NCI-H1417 treated with DMSO at 0.1 percent for 48 hours (cell line): ENCODE data around the gene CFAP65.

ENCODE experiments used
- DNase-seq: peaks from one replicate; lab custom pipeline; 2025; lab: John Stamatoyannopoulos, UW

Gene CFAP65

DNA sequence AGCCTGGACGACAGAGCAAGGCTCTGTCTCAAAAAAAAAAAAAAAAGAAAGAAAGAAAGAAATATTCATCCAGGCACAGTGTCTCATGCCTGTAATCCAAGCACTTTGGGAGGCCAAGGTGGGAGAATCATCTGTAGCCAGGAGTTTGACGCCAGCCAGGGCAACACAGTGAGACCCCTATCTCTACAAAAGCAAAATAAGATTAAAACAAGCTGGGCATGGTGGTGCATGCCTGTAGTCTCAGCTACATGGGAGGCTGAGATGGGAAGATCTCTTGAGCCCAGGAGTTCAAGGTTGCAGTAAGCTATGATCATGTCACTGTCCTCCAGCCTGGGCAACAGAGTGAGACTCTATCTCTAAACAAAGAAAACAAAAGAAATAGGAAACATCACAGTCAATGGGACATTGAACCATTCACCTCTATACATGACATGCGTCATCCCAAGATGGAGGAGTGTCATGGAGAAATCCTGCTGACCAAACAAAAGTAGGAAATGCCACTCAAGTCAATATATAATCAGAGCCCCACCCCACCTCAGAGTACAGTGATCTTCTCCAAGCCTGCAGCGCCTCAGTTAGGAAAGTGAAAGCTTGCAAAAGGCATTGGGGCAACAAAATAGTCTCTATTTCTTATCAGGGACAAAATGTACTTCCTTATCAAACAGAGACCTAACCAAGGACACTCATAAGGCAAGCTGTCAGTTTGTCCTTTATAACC, 66.1 kb downstream of the CFAP65 start:
- no peak for DNase-seq

DNA sequence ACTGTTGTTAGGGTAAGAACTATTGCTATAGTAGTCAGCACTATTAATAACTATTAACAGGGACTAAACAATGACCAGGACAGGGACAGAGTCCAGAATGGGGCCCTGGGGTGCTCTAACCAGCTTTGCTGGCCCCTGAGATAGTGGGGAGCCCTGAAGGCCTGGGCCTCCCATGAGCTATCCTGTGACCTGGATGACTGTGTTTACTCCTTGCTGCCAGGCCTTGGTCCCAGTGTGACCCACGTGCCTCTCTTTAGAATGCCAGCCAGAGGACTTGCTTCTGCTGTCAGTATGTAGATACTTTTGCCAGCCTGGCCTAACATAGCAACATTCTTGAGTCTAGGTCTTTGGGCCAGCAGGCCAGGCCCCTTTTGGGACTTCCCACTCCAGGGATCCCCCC, 70.4 kb downstream of the CFAP65 start:
- no peak for DNase-seq

DNA sequence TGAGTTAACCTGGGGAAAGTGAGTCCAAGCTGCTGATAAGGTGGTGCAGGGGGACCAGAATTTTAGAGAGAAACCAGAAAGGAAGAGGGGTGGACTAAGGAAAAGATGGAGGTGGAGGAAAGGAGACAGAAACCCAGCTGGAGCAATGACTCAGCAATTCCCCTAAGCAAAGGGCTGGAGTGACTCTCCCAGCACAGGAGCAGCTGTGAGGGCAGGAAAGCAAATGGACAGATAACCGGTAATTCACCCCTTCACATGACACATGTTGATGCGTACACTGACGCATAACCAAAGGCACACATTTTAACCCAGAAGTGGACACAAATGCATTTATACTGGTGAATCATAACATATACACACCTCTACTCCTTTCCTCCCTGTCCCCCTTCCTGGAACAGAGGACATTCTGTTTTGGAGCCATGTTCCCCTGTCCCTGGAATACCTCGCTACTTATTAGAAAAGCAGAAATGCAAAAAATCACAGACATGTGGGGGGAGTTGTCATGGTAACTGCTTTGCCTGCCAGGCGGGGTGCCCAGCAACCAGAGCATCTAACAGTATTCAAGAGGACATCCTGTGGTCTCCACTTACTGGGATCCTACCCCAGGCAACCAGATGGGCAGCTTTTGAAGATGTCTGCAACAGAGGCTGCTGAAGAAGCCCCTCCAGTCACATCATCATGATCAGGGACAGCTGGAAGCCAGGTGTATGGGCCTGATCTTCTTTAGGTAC, 77.1 kb downstream of the CFAP65 start:
- peak; percentile 65 for DNase-seq

DNA sequence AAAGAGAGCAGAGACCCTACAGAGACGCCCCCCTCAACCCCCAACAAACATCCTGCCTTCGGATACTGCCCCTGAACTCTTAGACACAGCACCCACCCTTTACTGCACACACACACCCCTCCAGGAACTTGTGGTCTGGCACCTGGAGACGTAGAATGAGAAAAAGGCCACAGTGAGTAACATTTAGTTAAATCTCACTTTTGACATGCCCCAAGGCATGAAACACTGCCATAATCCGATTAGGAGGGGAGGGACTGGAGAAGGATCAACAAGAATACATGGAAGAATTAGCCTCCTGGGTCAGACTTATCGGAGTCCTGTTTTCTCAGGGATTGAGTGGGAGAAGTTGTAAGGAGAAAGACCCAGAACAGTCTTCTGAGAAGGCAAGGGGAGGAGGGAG, 77.7 kb downstream of the CFAP65 start:
- no peak for DNase-seq

DNA sequence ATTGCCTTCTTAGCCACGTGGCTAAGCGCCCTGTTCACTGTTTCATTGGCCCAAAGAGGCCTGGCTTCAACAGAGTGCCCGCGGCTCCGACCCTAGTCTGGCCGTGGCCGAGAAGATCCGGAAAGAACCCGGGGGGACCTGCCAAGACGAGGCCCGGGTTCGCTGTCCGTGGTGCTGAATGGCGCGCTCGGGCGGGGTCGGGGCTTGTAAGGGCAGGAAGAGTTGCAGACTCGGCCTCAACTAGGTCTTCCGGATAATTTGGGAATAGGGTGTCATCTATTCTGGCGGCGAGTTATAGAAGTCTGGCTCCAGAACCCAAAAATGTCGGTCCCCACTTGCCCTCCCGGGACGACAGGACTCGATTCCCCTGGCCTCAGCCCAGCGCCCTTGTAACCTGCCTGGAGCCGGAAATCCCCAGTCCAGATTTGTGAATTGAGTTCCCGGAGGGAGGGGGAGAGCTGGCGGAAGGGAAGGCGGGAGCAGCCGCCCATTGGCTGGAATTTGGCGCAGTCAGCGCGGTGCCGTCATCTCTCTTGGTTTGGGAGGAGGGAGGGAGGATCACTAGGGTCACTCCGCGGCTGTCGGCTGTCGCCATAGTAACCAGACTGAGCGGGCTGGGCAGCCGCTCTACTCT, 78.3 kb downstream of the CFAP65 start:
- DNase-seq, result peak; percentile 94

DNA sequence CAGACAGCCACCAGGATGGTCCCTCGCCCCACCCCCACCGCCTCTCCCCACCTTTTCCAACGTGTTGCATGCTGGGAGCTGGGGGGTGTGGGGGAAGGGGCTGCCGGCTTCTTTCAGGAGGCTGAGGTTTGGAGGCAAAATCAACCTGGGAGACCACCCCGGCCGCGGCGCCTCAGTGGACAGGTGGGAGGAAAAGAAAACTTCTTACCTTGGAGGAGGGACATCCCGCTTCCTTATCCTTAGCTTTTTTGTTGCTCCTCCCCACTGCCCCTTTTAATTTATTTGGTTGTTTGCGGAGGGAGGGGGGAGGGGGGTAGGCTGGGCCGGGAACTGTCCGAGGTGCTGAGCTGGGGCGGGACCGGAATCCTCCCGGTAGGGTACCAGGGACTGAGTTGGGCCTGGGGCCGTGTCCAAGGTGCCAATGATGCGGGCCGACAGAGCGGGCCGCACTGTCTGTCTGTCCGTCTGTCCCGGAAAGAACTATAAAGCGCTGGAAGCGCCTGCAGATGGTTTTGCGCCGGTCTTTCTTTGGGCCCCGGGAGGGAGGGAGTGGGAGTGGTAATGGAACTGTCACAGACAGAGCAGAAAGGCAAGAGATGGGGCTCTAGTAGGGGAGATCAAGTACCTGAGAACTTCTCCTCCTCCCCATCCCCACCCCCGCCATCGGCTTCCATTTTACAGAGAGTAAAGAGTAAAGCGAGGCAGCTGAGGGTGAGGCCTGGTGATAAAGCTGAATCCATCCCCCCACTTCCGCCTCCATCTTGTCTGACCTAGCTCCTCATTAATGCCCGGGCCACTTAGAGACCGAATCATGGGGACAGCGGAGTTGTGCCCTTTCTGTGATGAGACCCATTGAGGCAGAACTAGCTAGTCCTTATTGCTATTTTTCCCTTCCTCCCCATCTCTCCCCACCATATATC, 79.4 kb downstream of the CFAP65 start:
- no peak for DNase-seq

DNA sequence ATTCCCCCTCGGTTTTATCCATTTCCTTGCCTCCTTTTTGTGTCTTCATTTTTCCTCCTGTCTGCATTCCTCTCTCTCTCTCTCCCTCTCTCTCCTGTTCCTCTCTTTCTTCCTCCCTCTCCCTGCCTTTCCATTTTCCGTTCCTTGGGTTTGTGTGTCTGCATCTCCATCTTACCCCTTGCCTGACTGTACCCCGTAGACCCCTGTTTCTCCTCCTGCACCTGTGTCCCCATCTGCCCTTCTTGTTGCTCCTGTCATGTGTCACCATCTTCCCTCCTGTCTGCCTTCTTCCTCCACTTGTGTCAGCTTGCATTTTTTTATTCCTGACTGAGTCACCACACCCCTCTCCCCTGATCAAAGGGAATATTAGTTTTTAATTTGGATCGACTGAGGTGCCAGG, 80.1 kb downstream of the CFAP65 start:
- no peak for DNase-seq

DNA sequence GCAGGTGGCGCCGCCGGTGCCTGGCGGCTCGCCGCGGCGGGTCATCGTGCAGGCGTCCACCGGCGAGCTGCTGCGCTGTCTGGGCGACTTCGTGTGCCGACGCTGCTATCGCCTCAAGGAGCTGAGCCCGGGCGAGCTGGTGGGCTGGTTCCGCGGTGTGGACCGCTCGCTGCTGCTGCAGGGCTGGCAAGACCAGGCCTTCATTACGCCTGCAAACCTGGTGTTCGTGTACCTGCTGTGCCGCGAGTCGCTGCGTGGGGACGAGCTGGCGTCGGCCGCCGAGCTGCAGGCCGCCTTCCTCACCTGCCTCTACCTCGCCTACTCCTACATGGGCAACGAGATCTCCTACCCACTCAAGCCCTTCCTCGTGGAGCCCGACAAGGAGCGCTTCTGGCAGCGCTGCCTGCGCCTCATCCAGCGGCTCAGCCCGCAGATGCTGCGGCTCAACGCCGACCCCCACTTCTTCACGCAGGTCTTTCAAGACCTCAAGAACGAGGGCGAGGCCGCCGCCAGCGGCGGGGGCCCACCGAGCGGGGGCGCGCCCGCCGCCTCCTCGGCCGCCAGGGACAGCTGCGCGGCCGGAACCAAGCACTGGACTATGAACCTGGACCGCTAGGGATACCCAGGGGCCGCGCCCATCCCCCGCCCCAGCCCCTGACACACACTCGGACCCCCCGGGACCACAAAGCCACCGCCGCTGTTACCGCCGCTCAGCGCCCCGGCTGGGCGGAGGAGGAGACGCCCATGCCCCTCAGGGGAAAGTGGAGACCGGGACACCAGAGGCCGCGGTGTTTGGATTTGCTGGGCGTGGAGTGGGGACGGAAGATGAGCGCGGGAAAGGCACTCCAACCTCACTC, 80.8 kb downstream of the CFAP65 start:
- no peak for DNase-seq

DNA sequence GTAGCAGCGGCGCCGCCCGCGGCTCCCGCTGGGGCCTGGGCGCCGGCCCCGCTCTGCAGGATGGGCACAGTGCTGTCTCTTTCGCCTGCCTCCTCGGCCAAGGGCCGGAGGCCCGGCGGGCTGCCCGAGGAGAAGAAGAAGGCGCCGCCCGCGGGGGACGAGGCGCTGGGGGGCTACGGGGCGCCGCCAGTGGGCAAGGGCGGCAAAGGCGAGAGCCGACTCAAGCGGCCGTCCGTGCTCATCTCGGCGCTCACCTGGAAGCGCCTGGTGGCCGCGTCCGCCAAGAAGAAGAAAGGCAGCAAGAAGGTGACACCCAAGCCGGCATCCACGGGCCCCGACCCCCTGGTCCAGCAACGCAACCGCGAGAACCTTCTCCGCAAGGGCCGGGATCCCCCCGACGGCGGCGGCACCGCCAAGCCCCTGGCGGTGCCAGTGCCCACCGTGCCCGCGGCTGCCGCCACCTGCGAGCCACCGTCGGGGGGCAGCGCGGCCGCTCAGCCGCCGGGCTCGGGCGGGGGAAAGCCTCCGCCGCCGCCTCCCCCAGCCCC, 81.5 kb downstream of the CFAP65 start:
- no peak for DNase-seq

DNA sequence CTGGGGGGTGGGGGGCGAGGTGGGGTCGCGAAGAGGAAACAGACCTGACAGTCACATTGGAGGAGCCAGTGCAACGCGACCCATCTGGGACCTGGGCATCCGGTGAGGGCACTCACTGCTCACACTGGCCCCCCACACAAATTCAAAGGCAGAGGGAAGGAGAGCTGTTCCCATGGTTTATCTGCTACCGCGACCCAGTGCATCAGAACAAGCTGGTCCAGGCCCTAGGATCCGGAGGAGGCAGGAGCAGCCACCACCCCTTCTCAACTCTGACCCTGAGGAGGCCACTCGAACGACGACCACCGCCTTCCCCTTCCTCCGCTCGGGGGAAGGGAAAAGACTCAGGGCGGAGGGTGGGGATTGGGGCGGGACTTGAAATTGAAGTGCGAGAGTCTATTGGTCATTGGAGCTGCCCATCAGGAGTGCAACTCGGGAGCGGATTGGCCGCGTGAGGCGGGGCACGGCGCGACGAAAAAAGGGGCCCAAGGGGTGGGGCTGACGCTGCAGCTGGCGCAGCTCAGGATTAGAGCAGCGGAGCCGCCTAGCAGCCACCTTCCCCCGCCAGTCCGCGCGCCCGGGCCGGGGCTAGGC, 82.1 kb downstream of the CFAP65 start, which contains the start of gene CDK5R2:
TSS of gene CDK5R2 (plus strand) at position 526 of the 591 bp plus-strand sequence. CDS start 155 bp downstream, outside the sequence.
- peak; percentile 72 for DNase-seq

DNA sequence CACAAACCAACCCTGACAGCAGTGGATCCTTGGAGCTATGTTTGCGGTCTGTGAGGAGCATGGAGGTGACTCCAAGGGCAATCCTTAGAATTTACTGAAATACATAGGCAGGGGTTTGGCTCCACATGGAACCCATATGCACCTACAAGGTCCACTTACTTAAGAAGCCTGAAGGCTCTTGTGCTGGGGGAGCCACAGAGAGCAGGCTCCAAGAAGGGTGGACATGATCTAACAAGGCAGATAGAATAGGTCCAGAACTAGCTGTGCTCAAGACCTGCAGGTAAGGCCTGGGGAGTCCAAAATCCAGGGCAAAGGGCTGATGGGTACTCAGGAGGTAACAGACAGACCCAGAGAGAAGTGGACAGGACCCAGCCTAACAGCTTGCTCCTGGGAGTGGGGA, 83.0 kb downstream of the CFAP65 start:
- DNase-seq, result no peak

DNA sequence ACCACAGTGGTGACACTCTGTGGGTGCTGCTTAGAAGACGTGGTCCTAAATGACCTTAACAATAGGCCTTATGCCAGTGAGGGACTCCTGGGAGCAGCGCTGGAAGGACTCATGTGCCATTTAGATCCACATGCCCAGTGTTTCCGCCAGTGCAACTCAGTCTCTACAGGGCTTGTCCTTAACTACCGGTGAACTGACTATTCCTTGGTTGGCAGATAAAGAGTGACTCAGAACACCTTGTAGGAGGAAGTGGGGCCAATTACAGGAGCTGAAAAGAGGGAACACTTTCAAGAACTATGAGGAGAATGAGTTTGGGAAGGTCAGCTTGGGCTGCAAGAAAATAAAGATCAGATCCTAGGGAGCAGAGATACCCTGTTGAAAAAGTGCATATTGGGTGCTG, 83.6 kb downstream of the CFAP65 start:
- no peak for DNase-seq

DNA sequence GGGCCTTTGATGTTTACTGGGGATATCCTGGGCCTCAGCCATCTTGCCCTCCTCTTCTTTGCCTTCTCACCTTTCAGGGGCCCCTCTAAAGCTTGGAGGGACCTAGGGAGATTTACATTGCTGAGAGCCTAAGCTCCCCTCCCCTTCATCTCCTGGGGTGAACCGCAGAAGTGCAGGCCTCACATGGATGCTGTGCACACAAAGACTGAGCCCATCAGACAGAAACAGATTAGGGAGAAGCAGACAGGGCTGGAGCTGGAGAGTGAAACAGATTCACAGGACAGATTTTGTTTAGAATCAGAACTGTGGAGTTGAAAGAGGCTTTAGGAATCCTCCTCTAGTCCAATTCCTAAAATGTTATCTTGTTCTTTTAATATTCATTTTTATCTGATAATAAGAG, 85.3 kb downstream of the CFAP65 start:
- DNase-seq, result no peak

DNA sequence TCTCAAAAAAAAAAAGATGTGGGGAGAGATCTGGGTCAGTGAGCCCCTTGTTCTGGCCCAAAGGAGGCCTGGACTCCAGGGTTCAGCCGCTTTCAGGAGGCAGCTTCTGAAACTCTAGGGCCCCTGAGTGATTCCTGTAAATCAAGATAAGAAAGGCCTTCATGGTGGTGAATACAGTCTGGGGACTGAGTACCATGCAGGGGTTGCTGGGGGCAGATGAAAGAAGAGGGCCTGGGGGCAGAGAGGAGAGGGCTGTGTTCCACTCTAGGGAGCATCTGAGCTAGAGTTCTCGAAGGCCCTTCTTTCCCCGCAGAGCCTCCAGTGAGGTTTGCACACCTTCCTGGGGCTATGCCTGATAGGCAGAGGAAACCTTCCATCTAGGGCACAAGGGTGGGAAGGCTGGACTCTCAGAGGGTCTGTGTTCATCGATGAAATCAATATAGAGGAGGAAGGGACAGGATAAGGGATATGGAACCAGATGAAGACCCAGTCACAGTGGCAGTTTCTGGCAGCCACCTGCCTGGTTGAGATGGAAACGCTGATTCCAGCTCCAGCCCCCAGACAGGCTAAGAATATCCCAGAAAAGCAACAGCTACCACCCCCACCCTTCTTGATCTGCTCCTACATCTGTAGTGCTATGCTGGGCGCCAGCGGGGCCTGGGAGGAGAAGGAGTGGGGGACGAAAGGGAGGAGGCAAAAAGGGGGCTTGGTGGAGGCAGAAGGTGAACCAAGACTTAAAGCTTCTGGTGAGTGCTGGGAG, 86.6 kb downstream of the CFAP65 start:
- DNase-seq, result no peak

DNA sequence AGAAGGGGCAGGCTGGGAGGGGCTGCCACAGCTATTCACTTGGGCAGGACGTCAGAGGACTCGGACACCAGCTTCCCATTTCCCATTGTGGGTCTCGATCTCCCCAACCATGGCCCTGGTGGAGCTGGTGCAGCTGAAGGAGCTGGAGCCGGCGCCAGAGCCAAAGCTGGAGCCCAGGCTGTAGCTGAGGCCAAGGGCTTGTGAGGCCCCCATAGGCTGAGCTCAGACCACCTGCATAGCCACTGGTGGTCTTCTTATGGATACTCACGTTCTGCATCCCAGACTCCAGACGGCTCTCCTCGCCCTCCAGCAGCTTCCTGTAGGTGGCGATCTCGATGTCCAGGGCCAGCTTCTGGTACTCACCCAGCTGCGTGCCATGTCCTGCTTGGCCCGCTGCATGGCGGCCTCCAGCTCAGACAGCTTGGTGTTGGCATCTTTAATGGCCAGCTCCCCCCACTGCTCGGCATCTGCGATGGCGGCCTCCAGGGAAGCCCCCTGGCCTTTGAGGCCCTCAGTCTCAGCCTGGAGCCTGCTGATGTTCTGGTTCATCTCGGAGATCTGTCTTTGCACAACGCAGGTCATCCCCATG, 87.9 kb downstream of the CFAP65 start:
- DNase-seq, result no peak
